Endodermal cell (in vitro differentiated cells): ENCODE data around the gene HNRNPH3. TPM values are rescaled to one million over a fixed set of nuclear protein-coding genes. Genes with fewer than 3 reads are reported as not detected.

Source experiments
- DNase-seq: peaks from one replicate; pipeline ENCODE4 v3.0.0-alpha.2; 2017
- H3K27ac ChIP-seq: 2 replicates; pipeline ENCODE4 v1.5.1; 2013; ENCODE audit warnings: mild to moderate bottlenecking, low read depth, low read length, moderate library complexity
- H3K27me3 ChIP-seq: 2 replicates; pipeline ENCODE4 v1.6.1; 2013; ENCODE audit warnings: mild to moderate bottlenecking, low read length, moderate library complexity; ENCODE audit not compliant: insufficient read depth, control insufficient read depth, poor library complexity, severe bottlenecking
- H3K36me3 ChIP-seq: 2 replicates; pipeline ENCODE4 v1.7.0; 2013; ENCODE audit warnings: mild to moderate bottlenecking, low read length, moderate library complexity; ENCODE audit not compliant: control insufficient read depth, insufficient read depth
- H3K4me1 ChIP-seq: one replicate; pipeline ENCODE4 v1.7.0; 2013; ENCODE audit warnings: low read length; ENCODE audit not compliant: control insufficient read depth, insufficient read depth
- H3K4me3 ChIP-seq: 2 replicates; pipeline ENCODE4 v1.5.1; 2013; ENCODE audit warnings: mild to moderate bottlenecking, low read length, moderate library complexity
- H3K9ac ChIP-seq: 2 replicates; pipeline ENCODE4 v1.6.1; 2013; ENCODE audit warnings: mild to moderate bottlenecking, low read length, moderate library complexity; ENCODE audit not compliant: poor library complexity, severe bottlenecking; ENCODE audit errors: extremely low read depth
- H3K9me3 ChIP-seq: 2 replicates; pipeline ENCODE4 v1.6.1; 2013; ENCODE audit warnings: mild to moderate bottlenecking, low read length, moderate library complexity; ENCODE audit not compliant: control insufficient read depth
- H3K27ac Mint-ChIP-seq: 2 replicates; pipeline ENCODE4 v1.8.0; 2020; ENCODE audit warnings: mixed read lengths
- H3K27me3 Mint-ChIP-seq: 2 replicates; pipeline ENCODE4 v1.8.0; 2021; ENCODE audit warnings: mild to moderate bottlenecking, mixed read lengths; ENCODE audit not compliant: insufficient read depth
- H3K36me3 Mint-ChIP-seq: 2 replicates; pipeline ENCODE4 v1.8.0; 2020; ENCODE audit warnings: low read depth, mixed read lengths
- H3K4me1 Mint-ChIP-seq: 2 replicates; pipeline ENCODE4 v1.8.0; 2020; ENCODE audit warnings: mixed read lengths
- H3K4me3 Mint-ChIP-seq: 2 replicates; pipeline ENCODE4 v1.8.0; 2020; ENCODE audit warnings: mild to moderate bottlenecking, moderate library complexity, mixed read lengths
- H3K9me3 Mint-ChIP-seq: 2 replicates; pipeline ENCODE4 v1.8.0; 2020; ENCODE audit warnings: mild to moderate bottlenecking, mixed read lengths
- WGBS, 2 experiments: methylation state at CpG; one replicate each; pipeline versions ENCODE4 v1.1.5 to v1.1.7; 2013; ENCODE audit warnings: missing lambda C conversion rate in 2 of 2, mixed read lengths in 1 of 2; ENCODE audit not compliant: insufficient coverage in 1 of 2, insufficient read length in 1 of 2; 5-methylcytosine and 5-hydroxymethylcytosine counted together
- total RNA-seq, 2 donors: library from RNA; stranded (reverse); fragmentation: NEBNext Ultra II Directional in 1 of 2; extraction: Animal tissue kit (Norgen Biotek cat#: 25700) in 1 of 2; gene quantifications; 2 replicates in 1 of 2; 3 replicates in 1 of 2; pipeline ENCODE4 v1.2.1, GENCODE V29; 2021
- TF ChIP-seq, protein P1 (sequence below): fragments of 200-600 bp; sonication (generic); conservative IDR thresholded peaks from 2 replicates; pipeline ENCODE4 v1.5.0; 2021; ENCODE audit warnings: antibody characterized with exemption, mild to moderate bottlenecking

Gene HNRNPH3
- total RNA-seq, 2 donors from 2014 or later, result 217 to 228 TPM

DNA sequence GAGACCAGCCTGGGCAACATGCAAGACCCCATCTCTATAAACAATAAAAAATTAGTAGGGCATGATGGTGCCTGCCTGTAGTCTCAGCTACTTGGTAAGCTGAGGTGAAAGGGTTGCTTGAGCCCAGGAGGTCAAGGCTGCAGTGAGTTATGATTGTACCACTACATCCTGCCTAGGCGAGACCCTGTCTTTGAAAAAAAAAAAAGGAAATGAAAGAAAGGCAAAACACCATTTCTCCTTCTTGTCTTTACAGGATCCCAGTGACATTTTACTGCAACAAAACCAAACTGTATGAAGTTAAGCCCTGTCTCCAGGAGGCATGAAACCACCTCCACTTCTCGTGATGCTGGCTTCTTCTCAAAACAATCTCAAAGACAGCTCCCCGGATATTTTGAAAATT lies 30.7 kb downstream of the HNRNPH3 start:
- no peaks in the 10 kb centered on the region for H3K4me1 ChIP-seq
- H3K9me3 ChIP-seq, result no peaks in the 10 kb centered on the region
- 80 to 90% methylated on average over 1 to 3 of the region's 3 CpGs for WGBS, 2 experiments
- no peak overlapping the region for H3K9ac ChIP-seq
- H3K27me3 ChIP-seq, result no peaks in the 10 kb centered on the region
- no peaks in the 10 kb centered on the region for H3K27me3 Mint-ChIP-seq
- H3K4me1 Mint-ChIP-seq, result no peaks in the 10 kb centered on the region
- TF ChIP-seq, protein P1, sequence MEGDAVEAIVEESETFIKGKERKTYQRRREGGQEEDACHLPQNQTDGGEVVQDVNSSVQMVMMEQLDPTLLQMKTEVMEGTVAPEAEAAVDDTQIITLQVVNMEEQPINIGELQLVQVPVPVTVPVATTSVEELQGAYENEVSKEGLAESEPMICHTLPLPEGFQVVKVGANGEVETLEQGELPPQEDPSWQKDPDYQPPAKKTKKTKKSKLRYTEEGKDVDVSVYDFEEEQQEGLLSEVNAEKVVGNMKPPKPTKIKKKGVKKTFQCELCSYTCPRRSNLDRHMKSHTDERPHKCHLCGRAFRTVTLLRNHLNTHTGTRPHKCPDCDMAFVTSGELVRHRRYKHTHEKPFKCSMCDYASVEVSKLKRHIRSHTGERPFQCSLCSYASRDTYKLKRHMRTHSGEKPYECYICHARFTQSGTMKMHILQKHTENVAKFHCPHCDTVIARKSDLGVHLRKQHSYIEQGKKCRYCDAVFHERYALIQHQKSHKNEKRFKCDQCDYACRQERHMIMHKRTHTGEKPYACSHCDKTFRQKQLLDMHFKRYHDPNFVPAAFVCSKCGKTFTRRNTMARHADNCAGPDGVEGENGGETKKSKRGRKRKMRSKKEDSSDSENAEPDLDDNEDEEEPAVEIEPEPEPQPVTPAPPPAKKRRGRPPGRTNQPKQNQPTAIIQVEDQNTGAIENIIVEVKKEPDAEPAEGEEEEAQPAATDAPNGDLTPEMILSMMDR, result no peak
- peaks cover 47% of the 10 kb centered on the region for H3K36me3 Mint-ChIP-seq
- H3K36me3 ChIP-seq, result peaks cover 57% of the 10 kb centered on the region
- H3K27ac Mint-ChIP-seq, result no peak overlapping the region
- H3K4me3 ChIP-seq, result no peak overlapping the region
- no peak overlapping the region for H3K27ac ChIP-seq
- H3K9me3 Mint-ChIP-seq, result no peaks in the 10 kb centered on the region
- no peak for DNase-seq
- H3K4me3 Mint-ChIP-seq, result no peak overlapping the region

DNA sequence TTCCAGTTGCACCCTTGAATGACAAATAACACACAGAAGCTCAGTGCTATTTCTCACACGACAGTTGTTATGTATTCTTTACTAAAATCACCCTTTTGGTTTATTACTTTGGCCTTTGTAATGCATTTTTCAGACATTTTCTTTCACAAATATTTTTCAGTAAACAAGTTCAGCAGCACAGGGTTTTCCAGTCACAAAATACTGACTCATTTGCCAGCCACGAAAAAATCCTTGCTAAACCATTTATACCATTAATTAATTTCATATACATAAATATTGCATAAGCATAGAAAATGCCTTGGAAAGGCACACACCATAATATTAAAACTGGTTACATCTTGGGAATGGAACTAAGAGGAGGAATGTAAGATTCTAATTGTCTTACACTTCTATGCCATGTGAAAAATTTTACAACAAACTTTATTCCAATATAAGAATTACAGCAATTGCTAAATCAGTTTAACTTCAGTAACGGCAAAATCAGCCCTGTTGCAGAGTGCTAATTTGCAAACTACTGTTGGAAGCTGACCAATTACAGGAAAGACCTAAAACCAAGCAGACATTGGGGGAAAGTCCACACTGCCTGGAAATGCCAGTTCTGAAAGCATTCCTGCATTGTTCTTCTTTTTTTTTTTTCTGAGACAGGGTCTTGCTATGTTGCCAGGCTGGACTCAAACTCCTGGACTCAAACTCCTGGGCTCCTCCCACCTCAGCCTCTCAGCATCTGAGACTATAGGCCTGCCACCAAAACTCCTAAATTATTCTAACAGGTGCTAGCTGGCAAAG lies 32.4 kb downstream of the HNRNPH3 start:
- Mint-ChIP-seq H3K27me3 (no peaks in the 10 kb centered on the region), H3K4me1 (no peaks in the 10 kb centered on the region), H3K36me3 (peaks cover 42% of the 10 kb centered on the region), H3K4me3 (no peak overlapping the region), H3K27ac (no peak overlapping the region), H3K9me3 (no peaks in the 10 kb centered on the region)
- Histone ChIP-seq H3K4me1 (no peaks in the 10 kb centered on the region), H3K36me3 (peaks cover 59% of the 10 kb centered on the region), H3K4me3 (no peak overlapping the region), H3K9ac (no peak overlapping the region), H3K9me3 (no peaks in the 10 kb centered on the region), H3K27ac (no peak overlapping the region), H3K27me3 (no peaks in the 10 kb centered on the region)
- WGBS, 2 experiments, result 94 to 95% methylated on average over 2 to 3 of the region's 3 CpGs
- TF ChIP-seq, protein P1, result no peak
- no peak for DNase-seq

DNA sequence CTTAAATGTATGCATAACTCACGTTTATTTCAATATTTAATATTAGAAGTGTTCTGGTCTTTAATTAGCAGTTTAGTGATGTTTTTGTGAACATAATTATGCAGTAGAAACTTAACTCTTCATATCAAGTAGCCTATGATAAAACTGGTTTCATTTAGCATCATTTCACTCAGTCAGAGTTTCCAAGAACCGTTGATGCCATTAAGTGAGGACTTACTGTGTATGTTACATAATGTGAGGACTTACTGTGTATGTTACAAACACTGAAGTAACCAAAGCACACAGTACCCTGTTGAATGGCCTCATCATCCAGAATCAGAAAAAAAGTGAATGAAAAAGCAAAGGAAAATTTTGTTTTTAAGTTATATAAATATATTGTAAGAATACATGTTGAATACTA lies 33.7 kb downstream of the HNRNPH3 start:
- no peak for DNase-seq
- H3K27me3 Mint-ChIP-seq, result no peaks in the 10 kb centered on the region
- H3K4me3 Mint-ChIP-seq, result no peak overlapping the region
- no peaks in the 10 kb centered on the region for H3K27me3 ChIP-seq
- H3K9me3 Mint-ChIP-seq, result peaks cover 3% of the 10 kb centered on the region
- TF ChIP-seq, protein P1, result no peak
- no peak overlapping the region for H3K27ac ChIP-seq
- H3K4me1 Mint-ChIP-seq, result no peaks in the 10 kb centered on the region
- H3K4me1 ChIP-seq, result no peaks in the 10 kb centered on the region
- H3K27ac Mint-ChIP-seq, result no peak overlapping the region
- H3K9ac ChIP-seq, result no peak overlapping the region
- H3K36me3 ChIP-seq, result peaks cover 61% of the 10 kb centered on the region
- no peak overlapping the region for H3K4me3 ChIP-seq
- WGBS, 2 experiments, result 100% methylated on average over 1 of the region's 2 CpGs; no CpG with 5 or more reads in 1 of the 2 experiments
- peaks cover 48% of the 10 kb centered on the region for H3K36me3 Mint-ChIP-seq
- no peaks in the 10 kb centered on the region for H3K9me3 ChIP-seq
